GM21390 (cell line): Measurements from ENCODE around the gene FANCC.
A peak's percentile ranks its signal among the peaks of the same experiment; 100 is the strongest.
"Not testable (repeated sequence)": the region's sequence is repeated elsewhere in the genome, so short reads cannot be mapped to it uniquely, and the experiment has no call there.

Experiments used
- ATAC-seq: cut with Tn5 transposase; IDR thresholded peaks from one replicate; pipeline ENCODE4 v1.9.1; 2021; ENCODE audit not compliant: unreplicated experiment

The FANCC gene

DNA sequence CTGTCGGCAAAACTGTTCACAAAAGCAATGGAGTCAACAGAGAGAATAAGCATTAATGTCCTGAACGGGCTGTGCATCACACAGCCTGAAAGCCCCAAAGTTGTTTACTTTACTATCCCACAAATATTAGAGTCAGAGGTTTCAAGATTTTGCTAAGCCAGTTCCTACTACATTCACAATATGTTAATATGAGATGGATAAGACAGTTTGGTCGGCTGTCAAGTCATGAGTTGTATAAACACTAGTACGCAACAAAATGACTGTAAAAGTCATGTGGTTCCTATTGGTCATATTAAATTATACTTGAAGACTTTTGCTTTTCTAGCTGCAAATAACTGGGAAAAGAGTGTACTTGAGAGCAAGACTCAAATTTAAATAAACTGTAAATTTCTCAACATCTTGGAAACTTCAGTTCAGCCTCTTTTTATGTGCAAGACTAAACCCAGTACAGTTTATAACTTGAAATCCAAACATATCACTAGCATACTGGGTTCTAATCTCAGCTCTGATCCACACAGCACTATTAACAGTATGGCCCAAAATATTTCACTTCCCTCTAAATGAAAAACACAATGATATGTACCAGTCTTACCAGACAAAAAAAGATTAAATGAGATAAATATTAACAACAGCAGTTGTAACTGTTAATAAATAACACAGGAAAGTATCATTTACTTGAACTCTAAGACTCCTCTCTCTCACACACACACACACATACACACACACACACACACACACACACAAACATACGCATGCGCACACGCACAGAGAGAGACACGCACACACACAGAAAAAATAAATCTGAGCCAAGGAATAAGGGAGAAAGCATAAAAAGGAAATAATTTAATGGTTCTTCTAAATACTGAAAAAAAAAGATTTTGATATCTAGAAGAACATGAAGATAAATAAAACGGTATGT lies 33.1 kb downstream of the FANCC start:
- ATAC-seq: no peak

DNA sequence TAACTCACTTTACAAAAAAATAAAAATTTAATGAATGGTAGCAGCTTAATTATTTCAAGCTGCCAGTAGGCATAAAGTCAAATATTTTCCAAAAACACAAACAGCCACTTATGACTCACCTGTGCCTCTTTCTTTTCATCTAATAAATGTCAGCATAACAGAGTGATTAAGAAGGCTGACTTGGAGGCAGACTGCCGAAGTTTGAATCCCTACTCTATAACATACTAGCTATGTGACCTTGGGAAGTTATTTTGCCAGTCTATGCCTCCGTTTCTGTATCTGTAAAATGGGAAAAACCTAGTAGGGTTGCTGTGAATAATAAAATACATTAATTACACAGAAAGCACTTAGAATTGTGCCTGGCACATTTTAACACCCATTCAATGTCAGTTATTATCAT lies 33.8 kb downstream of the FANCC start:
- ATAC-seq: no peak

DNA sequence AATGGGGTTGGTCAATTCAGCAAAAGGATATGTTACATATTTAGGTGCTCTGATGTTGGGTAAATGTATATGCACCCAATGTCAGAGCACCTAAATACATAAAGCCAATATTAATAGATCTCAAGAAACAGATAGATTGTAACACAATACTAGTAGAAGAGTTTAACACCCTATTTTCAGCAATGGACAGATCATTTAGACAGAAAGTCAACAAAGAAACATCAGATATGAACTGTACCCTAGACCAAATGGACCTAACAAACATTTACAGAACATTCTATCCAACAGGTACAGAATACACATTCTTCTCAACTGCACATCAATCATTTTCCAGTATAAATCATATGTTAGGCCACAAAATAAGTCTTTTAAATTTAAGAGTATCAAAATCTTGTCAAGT lies 35.2 kb downstream of the FANCC start:
- ATAC-seq: no peak

DNA sequence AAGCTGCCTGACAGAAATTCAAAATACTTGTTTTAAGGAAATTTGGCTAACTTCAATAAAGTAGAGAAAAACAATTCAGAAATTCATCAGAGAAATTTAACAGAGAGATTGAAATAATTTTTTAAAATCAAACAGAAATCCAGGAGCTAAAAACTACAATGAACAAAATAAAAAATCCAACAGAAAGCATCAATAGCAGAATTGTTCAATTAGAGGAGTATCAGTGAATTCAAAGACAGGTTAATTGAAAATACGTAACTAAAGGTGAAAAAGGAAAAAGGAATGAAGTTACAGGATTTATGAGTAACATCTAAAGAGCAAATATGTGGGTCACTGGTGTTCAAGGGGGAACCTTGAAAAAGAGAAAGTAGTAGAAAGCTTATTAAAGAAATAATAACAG lies 36.8 kb downstream of the FANCC start:
- ATAC-seq: no peak

DNA sequence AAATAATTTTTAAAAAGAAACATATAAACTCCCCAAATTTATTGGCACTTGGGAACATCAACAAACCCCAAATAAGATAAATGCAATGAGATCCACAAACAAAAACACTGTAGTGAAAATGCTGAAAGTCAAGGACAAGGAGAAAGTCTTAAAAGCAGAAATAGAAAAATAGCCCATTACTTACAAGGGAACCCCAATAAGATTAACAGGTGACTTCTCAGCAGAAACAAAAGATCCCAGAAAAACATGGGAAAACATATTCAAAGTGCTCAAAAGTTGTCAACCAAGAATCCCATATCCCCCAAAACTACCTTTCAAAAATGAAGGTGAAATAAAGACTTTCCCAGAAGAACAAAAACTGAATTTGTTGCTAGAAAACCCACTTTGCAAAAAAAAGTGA lies 40.0 kb downstream of the FANCC start:
- no peak for ATAC-seq

DNA sequence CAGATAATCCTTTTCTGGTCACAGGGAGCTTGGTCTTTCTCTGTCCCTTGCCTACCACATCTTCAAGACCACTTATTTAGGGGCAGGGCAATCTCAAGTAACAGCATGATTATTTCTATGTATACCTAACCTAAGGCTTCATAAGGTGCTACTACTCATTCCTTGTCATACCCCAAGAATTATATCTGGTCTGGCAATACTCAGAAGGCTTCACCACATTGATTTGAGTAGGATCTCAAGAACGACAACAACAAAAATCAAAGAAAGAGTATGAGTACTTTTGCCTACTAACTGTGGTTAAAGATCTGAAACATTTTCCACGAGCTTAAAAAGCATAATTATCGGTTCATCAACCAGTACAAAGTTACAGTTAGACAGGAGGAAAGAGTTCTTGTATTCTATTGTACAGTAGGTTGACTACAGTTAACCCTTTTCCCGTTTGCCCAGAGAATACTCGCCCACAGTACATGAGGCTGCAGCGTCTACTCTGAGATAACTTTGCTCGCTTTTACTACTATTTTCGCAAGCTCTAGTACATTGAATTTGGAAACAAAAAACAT lies 41.0 kb downstream of the FANCC start:
- ATAC-seq: no peak

DNA sequence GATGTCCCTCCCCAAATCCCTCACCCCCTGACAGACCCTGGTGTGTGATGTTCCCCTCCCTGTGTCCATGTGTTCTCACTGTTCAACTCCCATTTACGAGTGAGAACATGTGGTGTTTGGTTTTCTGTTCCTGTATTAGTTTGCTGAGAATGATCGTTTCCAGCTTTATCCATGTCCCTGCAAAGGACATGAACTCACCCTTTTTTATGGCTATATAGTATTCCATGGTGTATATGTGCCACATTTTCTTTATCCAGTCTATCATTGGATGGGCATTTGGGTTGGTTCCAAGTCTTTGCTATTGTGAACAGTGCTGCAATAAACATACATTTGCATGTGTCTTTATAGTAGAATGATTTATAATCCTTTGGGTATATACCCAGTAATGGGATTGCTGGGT lies 43.3 kb downstream of the FANCC start:
- not testable (repeated sequence) for ATAC-seq

DNA sequence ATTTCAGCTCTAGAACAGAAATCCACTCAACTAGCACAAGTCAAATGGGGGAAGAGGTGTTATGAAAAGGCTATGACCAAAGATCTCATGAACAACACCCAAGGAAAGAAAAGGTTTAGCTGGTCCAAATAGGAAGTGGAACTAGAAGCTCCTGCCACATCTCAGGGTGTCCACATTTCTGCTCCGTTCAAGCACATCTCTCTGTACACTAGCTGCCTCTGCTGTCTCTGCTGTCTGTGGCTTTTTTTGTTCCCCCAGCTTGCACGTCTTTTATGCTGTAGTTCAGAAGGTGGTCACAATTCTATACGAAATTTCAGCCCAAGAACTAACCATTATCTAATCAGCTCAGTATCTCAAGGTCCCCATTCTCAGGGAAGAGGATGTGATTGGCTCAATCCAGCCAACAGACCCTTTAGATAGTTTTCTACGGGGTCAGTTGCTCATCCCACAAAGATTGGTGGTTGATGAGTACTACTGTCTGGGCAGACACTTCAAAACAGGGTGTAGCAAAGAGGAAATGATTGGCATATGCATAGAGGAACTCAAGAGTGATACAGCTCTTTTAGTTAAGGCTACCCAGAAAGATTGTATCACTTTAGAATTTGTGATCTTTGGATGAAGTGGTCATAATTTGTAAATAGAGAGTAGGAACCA lies 44.0 kb downstream of the FANCC start:
- ATAC-seq: no peak

DNA sequence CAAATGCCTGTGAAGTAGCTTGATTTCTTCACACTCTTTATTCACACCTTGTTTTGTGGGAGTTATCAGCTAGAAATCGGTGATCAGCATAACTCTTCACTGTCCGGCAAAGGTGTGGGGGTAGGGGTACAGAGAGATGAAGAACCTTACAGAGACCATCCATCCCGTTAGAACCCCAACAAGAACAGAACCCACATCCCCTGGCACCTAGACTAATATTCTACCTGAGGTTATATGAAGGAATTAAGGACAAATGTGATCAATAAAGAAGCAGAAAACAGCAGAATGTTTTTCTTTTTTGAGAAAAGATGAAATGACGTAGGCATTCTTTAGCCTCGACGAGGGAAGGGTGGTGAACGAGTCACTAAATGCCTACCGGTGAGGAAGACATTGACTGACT lies 44.7 kb downstream of the FANCC start:
- no peak for ATAC-seq

DNA sequence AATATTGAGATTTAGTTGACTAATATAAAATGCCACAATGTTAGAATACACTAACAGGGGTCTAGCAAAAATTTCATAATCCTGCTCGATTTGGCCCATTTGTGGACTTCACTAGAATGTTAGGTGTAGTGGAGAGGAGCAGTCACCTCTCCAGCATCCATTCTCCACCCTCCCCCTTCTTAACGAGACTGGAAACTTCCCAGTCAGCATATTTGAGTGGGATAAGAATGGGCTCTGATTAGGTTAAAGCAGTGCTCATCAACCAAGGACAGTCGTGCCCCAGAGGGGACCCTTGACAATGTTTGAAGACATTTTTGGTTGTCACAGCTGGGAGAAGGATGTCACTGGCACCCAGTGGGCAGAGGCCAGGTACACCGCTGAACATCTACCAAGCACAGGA lies 46.7 kb downstream of the FANCC start:
- ATAC-seq: no peak

DNA sequence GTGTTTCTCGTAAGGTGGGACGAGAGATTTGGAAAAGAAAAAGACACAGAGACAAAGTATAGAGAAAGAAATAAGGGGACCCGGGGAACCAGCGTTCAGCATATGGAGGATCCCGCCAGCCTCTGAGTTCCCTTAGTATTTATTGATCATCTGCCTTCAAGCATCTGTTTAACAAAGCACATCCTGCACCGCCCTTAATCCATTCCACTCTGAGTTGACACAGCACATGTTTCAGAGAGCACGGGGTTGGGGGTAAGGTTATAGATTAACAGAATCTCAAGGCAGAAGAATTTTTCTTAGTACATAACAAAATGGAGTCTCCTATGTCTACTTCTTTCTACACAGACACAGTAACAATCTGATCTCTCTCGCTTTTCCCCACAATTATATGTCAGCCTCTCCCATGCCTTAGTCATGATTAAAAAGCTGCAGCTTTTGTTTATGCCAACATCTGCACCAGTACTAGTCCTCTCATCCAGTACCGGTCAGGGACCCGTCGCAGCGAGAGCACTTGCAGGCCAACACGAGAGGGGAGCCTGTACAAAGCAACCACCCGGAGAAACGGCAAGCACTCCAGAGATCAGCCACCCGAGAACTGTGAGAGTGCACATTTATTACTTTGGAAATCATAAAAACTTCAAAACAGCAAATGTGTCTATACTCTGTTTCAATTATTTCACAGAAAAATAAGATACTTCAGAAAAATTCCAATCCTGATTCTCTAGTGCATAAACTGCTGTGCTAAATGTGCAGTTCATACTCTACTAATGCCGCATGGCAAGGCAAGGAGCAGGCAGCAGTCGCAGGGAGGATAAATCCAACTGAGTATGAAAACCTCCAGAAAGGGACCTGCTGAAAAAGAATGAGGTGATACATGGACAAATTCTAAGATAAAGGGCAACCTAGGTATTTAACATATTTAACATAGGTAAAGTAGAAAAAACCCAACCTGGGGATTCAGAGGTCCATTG lies 47.4 kb downstream of the FANCC start:
- ATAC-seq: not testable (repeated sequence)

DNA sequence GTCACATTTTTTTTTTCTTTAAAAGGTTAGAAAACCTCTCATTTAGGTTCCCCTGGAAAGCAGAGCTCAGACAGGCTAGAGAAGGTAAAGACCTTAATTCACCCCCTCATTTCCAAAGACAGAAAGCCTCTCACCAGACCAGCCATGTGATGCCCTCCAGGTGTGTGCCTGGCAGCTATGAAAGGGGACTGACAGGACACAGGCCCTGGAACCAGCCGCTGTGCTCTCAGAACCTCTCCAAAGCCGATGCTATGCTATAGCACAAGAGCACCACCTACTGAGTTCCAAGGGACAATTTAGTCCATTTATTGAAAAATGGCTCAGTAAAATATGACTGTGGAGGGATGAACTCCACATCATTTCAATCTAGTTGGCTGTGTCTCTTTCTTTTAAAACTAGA lies 48.8 kb downstream of the FANCC start:
- no peak for ATAC-seq

DNA sequence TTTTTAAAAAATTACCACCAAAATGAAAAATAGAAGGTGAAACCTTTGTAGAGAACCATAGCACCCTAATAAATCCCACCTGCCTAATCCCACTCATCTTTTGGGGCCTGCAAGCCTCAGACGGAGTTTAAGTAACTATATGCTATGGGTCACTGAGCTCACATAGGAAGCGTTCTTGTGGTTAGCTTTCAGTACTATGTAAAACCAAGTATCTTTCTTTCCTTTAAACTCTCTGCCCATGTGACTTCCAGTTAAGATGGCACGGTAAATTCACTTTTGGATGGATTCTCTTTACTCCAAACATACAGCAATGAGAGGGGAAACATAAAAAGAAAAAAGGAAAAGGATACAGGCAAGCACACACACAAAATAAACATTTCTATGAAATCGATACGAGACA lies 50.9 kb downstream of the FANCC start:
- peak; percentile 79 for ATAC-seq

DNA sequence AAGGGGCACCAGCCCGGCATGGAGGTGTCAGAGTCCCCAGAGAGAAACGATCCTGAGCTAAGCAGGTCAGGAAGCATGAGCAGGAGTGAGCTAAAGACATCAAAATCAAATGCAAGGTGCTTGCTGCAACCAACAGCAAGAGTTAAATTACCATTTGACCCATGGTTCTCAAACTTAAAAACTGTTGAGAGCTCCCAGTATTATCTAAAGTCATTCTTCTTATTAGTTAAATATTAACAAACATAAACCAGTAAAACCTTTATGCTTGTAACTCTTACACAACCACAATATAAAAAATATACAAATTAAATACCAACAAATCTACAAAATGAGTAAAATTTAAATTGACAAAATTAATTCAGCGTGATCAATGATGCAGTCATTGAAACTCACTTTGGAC lies 51.5 kb downstream of the FANCC start:
- no peak for ATAC-seq

DNA sequence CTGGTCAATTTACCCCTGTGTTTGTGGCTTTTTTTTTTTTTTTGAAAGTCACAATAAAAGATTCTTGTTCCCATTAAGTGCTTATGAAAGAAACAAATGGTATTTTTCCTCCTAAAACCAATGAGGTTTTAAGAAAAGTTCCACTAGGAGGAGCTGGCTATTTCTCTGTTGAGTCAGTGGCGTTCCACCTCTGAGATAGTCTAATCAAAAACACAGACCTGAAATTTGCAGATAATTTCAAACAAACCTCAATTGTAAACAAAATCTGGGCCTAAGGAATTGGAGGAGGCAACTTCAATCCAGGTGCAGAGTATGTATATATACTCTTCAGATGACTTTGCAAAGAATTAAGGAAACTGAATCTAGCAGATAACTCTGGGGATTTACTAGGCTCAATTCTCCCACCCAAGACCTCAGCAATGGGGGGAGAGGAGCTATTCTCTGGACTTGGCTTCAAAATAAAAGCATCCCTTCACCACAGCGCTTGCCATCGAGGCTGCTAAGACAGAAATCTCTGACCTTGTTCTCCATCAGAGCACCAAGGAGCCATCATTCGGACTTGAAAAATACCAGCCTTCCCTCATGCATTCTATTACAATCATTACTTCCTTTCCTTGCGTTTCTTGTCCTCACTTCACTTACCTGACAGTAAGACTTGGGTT lies 52.4 kb downstream of the FANCC start:
- no peak for ATAC-seq

DNA sequence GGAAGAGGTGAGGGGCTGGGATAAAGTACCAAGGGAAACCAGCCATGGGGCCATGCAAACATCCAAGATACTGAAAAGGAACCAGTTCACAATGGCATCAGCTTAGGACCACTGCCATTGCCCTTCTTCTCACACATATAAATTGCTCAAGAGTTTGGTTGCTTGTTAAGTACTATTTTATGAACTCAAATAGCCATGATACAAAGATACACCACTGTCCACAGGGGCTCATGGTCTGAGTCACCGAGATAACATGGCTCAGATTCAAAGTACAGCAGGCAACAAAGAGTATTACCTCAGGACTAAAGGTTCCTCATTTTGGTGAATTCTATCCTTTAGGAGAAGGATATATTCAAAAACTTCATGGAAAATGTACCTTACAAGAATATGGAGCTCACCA lies 55.6 kb downstream of the FANCC start:
- no peak for ATAC-seq

DNA sequence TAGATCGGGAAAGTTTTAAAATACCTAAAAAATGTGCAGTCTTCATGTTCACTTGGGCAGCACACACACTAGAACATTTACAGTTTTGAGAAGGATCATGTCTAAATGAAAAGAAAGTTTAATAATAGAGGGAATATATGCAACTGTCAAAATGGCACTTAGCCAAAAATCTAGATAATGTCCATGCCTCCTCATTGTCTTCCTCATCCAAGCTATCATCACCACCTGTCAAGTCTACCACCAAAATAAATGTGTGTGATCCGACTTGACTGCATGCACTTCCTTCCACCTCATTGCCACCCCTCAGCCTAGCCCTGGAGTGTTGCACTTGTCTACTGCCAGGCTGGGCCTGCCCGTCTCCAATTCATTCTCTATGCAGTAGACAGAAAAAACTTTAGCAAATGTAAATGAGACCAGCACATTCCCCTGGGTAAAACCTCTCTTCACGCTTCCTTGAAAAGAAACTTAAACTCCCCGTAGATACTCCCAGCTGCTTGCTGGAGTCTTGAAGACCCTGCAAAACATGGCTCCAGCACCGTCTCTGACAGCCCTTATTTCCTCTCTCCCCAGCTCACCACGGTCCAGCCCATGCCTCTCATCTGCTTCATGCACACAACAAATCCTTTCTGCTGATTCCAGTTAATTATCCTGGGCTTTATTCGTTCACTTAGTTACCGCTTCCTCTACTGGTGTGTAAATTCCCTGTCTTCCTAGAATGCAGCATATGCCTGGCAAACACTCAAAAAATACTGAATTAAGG lies 66.9 kb downstream of the FANCC start:
- ATAC-seq: no peak

DNA sequence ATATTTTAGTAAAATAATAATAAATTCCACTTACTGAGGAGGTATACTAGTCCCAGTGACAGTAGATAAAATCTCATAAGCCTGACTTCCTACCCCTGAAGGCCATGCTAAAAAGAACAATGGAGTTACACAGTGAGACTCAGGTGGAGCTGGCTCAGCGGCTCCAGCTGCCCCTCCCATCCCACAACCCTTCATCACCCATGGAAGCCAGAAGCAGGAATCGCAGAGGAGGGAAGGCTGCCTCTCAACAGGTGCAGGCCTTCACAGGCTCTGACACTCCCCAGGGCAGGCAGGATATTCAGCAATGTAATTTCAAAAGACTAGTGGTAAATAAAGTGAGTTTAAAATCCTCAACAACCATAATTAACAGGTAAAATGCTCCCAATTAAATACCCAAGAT lies 67.5 kb downstream of the FANCC start:
- ATAC-seq: no peak

DNA sequence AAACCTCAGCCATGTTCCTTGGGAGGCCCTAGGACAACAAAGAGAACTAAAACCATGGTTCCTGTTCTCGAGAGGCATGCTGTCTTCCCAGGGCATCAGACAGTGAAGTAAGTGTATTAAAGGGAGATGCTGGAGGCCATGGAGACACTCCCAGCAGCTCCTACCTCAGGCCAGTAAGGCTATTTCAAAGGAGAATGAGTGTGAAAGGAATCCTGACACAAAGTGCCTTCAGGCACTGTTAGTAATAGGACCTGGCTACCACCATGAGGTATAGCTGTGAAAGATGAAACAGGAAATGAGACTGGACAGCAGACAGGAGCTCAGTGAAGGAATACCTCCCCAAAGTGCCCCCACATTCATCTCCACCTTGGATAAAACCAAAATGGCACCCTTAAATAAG lies 71.0 kb downstream of the FANCC start:
- no peak for ATAC-seq

DNA sequence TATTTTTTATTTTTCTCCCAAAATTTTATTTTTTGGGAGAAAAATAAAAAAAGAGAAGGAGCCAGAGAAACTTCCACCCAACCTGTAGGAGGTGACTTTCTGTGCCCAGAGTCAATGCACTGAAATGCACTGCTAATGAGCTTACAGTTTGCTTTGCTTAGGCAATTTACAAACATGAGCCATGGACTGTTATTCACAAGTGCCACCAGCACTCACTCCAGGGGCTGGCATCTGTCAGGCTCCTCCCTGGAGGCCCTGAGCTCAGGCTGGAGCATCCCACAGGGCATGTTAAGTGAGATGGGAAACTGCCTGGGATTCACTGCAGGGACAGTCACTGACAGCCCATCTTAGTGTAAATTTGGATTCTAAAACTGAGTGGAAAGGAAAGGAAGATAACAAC lies 74.9 kb downstream of the FANCC start:
- no peak for ATAC-seq
